GM18505 (cell line): ENCODE results near the gene ZNF814.
"Not testable (repeated sequence)": the region's sequence is repeated elsewhere in the genome, so short reads cannot be mapped to it uniquely, and the experiment has no call there.

Experiments used
- ATAC-seq: cut with Tn5 transposase; IDR thresholded peaks from one replicate; pipeline ENCODE4 v1.9.1; 2021; ENCODE audit not compliant: unreplicated experiment
- POLR2A ChIP-seq: IDR thresholded peaks from 4 replicates; pipeline ENCODE4 v1.6.1; 2011; ENCODE audit warnings: borderline replicate concordance; ENCODE audit not compliant: insufficient read depth, insufficient read length; ENCODE audit errors: extremely low read depth

Gene ZNF814

DNA sequence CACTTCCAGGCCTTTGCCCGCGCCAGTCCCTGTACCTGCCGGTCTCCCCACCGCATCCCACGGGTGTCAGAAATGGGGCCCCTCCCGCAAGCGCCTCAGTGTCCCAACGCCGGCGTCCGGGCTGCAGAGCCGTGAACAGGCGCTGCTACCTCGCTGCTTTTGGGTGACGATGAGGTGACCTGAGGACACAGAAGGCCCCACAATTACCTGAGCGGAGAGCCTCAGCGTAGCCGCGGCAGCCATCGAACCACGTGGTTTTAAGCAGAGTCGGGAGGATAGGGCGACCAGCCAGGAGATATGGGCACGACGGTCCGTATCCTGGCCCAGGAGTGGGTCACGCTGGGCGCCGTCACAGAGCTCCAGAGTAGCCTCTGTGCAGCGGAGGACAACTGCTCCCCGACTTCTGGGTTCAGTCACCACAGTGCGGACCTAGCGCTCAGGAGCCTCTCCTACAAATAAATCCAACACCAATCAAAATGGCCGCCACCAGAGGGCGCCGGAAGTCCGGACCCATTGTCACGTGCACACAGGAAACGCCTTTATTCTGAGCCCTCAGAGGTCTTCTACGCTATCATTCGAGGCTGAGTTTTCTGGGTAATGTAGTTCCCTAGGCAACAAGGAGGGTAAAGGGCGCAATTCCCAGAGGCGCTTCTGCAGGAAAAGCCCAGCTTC, at the start of gene ZNF814:
TSS of gene ZNF814 (minus strand) at position 478 of the 672 bp plus-strand sequence. CDS start at position 243, 235 bp downstream.
- peak; percentile 80 for TF ChIP-seq POLR2A
- peak; percentile 78 for ATAC-seq

DNA sequence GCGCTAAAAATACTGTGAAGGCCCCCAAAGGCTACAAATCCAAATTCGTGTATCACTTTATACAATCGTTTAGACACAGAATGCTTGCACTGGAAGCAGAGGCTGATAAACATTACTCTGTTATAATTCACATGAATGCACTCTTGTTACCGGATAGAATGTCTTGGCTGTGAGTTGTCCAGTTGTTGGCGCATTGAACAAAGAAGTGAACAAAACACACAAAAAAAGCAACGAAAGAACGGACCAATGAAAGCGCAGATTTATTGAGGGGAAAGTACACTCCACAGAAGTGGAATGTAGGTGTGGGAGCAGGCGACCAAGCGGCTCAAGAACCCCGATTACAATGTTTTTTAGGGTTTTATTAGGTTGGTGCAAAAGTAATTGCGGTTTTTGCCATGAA, 46.9 kb upstream of the ZNF814 start:
- no peak for TF ChIP-seq POLR2A
- no peak for ATAC-seq

DNA sequence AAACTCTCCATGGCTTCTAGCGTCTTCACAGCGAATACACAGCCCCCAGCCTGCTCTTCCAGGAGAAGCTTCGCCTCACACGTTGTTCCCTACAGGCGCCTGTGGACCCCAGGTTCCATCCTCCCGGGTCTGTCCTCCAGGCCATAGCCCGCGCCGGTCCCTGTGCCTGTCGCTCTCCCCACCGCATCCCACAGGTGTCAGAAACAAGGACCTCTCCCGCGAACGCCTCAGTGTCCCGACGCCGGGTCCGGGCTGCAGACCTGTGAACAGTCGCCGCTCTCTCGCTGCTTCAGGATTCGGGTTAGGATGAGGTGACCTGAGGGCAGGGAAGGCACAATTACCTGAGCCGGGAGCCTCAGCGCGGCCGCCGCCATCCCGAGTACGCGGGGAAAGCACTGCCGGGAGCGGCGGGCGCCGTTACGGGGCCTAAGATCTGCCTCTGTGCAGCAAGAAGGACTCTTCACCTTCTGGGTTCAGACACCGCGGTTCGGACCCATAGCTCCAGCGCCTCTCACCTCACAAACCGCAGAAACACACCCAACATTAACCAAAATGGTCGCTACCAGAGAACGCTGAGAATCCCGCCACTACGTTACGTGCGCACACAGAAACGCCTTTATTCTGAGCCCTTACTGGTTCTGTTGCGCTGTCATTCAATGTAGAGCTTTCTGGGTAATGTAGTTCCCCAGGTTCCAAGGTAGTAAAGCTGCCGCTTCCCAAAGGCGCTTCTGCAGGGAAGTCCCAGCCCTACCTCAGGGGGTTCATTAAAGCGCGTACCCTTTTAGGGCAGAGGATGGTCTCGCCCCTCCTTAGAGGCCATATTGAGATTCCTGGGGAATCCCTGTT, 46.2 kb upstream of the ZNF814 start, which contains the start of gene ZNF418:
TSS of gene ZNF418 (minus strand) at position 583 of the 846 bp plus-strand sequence. CDS start 1,580 bp downstream, outside the sequence.
- no peak for TF ChIP-seq POLR2A
- ATAC-seq = no peak

DNA sequence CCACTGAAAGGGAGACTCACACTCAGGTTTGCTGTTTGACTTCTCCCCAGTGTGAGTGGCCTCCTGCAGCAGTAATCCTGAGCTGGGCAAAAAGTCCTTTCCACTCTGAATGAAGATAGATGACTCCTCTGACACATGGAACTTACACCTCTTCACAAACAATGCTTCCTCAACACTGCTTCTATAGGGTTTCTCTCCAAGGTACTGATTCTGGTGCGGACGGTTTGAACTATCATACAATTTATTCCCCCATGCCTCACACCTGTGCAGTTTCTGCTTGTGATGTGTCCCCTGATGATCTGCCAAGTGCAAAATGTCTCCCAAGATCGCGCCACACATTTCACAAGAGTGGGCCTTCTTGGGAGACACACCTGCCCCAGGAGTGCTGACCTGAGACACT, 38.8 kb upstream of the ZNF814 start:
- no peak for ATAC-seq
- no peak for TF ChIP-seq POLR2A

DNA sequence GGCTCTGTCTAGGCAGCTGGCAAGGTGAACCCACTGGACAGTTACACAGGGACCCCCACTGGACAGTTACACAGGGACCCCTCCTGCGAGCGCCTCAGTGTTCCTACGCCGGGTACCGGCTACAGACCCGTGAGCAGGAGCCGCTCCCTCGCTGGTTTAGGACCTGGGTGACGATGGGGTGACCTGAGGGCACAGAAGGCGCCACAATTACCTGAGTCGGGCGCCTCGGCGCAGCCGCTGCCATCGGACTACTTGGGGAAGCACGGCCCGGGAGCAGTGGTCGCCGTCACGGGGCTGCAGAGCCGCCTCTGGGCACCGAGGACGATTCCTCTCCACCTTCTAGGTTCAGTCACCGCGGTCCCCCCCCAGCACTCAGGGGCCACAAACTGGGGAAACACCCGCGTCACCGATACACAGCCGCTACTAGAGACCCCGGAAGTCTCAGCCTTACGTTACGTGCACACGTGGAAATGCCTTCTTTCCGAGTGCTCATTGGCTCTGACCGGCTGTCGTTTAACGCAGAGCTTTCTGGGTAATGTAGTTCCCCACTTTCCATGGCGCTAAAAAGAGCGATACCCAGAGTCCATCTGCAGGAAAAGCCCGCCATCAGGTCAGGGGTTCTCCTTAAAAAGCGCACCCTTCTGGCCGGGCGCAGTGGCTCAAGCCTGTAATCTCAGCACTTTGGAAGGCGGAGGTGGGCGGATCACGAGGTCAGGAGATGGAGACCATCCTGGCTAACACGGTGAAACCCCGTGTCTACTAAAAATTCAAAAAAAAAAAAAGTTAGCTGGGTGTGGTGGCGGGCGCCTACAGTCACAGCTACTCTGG, 27.5 kb upstream of the ZNF814 start, which contains the start of gene ZNF417:
TSS of gene ZNF417 (minus strand) at position 425 of the 828 bp plus-strand sequence. CDS start at position 244, 181 bp downstream.
- peak; percentile 77 for TF ChIP-seq POLR2A
- ATAC-seq = peak; percentile 97

DNA sequence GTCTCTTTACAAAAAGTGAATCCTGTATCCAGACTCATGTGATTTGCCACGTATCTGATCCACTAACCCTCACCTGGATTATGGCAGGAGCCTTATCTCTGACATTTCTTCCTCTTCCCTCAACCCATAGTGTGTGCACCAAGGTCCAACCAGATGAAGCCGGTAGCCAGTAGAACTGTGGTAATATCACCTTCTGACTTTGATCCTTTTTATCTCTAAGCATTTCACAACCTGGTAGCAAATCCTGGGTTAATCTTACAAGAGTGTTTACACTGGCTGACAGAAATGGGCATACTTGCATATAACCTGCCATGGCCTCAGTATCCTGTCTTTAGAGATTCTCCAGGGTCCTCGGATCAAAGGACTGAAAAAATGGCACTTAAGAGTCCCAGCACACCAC, 25.7 kb upstream of the ZNF814 start:
- no peak for TF ChIP-seq POLR2A
- ATAC-seq = no peak

DNA sequence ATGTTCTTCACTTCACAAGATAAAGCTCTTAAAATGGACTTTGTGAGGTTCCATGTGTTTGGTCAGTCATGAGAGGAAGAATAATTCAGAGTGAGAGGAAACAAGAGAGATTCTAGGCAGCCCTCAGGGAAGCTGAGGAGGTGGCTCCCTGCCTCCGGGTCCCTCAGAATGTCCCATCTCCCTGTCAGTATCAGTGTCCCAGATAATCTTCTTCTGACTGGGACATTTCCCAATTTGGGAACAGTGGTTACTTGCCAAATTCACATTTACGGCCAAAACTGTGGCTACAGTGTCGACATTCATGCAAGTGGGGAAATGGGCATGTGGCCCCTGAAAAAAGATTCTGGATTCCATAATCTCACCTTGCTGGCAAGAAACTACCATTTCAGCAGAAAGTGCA, 18.6 kb upstream of the ZNF814 start:
- ATAC-seq = no peak
- TF ChIP-seq POLR2A = no peak

DNA sequence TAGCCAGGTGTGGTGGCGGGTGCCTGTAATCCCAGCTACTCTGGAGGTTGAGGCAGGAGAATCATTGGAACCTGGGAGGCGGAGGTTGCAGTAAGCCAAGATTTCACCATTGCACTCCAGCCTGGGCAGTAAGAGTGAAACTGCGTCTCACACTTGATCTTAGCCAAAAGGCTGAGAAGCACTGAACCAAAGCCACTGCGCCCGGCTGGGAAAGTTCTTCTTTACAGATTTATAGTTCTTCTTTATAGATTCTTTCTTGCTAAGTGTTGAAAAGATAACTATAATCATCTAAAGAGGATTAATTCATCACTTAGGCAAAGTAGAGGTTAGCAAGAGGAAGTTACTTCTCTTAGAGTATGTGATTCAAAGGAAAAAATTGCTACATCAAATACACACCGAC, 16.4 kb upstream of the ZNF814 start:
- no peak for TF ChIP-seq POLR2A
- no peak for ATAC-seq

DNA sequence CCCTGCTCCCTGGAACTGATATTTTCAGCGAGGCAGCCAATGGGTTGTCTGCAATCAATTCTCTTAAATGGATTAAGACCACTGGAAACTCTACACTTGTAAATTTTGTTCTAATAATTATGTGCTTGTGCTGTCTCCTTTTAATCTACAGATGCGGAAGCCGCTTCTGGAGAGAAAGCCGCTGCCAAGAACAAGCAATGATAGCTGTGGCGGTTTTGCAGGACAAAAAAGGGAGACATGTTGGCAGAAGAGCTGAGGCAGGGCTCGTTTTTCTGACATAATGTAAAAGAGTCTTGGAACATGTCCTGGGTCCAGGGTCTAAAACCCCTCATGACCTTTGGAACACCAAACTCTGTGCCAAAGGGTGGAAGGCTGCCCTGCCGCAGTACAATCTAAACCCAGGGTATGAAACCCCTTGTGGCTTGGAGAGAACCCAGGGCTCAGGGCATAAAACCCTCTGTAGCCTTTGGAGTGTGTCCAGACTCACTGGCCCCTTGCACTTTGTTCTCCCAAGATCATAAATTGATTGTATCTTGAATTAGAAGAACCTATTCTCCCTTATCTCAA, 14.9 kb upstream of the ZNF814 start:
- no peak for ATAC-seq
- no peak for TF ChIP-seq POLR2A

DNA sequence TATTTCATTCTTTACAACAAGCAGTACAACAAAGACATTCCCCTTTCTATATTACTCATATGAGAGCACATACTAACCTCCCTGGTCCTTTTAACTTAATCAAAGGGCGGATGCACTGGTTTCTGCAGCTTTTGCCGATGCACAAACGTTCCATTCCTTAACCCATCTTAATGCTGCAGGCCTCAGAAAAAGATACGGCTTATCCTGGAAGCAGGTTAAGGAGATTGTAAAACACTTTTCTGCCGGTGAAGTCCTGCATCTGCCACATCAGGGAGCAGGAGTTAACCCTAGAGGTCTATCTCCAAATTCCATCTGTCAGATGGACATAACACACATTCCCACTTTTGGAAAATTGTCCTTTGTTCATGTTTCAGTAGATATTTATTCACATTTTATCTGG, 11.5 kb upstream of the ZNF814 start:
- ATAC-seq = no peak
- no peak for TF ChIP-seq POLR2A

DNA sequence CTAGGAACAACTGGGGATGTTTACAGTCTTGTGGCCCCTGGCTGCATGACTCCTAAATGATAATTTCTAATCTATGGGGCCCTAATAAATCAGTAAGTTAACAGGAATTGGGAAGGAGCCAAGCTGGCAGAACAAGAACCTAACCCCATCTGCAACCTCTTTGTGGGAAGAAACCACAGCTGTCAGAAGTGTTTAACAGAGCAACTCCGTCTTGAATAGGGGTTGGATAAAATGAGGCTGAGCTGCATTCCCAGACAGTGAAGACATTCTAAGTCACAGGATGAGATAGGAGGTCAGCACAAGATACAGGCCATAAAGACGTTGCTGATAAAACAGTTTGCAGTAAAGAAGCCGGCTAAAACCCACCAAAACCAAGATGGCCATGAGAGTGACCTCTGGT, 1.9 kb upstream of the ZNF814 start:
- ATAC-seq = not testable (repeated sequence)

DNA sequence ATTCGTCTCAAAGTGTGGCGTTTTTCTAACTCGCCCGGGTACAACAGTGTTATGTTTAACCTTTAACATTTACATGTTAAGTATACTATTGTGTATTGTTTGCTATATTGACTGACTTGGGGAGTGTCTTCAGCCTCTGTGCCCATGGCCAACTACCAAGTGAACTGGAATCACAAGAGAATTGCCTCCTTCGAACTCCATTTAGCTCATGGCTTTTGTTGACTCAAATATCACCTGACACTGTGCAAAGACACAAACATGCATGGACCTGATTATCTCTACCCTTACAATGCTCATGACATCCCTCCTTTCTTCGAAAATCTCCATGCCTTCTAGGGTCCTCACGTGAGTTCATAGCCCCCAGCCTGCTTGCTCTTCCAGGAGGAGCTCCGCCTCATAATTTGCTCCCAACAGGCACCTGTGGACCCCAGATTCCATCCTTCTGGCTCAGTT, 704 bp downstream of the ZNF814 start:
- no peak for ATAC-seq
- TF ChIP-seq POLR2A = no peak
